Activated CD4-positive, alpha-beta T cell treated with anti-CD3 and anti-CD28 coated beads for 1 hour (primary cell): Measurements from ENCODE around the gene GIMAP1.

Experiments used
- DNase-seq: peaks from one replicate; pipeline ENCODE4 v3.0.0-alpha.2; 2020

GIMAP1 gene

GRCh38 chr7:150722431-150722931 lies 6.1 kb downstream of the GIMAP1 start:
- DNase-seq: no peak

DNA sequence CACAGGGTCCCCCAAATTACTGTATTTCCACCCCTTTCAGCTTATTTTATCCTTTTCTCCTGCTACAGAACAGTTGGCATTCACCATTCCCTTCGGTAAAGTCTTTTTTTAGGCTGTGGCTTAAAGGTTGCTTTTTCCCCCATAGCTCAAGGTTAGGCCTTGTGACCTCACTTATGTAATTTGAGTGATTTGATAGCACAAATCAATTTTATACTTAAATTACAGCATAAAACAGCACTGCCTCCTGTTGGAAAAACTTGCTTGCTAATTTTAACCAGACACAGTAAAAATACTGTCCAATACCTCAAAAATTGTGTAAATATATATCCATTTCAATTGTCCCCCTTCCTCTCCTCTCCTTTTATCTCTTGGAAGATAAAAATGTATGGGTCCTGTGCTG lies 7.1 kb downstream of the GIMAP1 start:
- no peak for DNase-seq

GRCh38 chr7:150727381-150727780 lies 11.0 kb downstream of the GIMAP1 start:
- DNase-seq: no peak

GRCh38 chr7:150728011-150728410 lies 11.6 kb downstream of the GIMAP1 start:
- DNase-seq: no peak

GRCh38 chr7:150728609-150729008 lies 12.2 kb downstream of the GIMAP1 start:
- DNase-seq: no peak

GRCh38 chr7:150731916-150732315 lies 15.5 kb downstream of the GIMAP1 start:
- DNase-seq: no peak

DNA sequence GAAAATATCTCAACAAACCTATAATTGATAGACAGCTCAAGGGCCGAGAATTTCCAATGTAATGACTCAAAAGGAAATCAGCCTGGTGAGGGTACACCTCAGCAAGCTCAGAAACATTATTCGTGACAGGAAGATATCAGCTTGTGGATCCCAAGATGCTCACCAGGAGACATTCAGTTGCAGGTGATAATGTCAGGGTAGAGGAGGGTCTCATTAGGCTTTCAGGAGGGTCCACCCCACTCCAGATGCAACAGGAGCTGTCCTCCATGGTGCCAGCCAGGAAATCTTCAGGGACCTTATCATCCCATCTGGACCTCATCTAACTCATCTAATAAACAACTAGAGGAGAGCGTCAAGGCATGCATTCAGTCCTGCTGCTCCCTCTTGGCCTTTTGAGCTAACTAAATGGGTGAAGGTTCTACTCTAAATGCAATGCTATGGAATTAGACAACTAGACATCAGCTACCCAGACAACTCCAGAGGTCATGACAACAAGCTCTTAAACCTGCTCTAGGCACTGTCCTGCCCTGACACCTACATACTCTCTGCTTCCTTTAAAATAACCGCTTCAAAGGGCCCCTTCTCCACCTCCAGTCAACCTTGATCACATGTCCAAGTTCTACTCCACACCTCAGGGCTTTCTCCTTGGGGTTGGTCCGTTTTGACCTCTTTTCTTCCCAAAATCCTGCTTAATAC lies 16.5 kb downstream of the GIMAP1 start:
- no peak for DNase-seq

DNA sequence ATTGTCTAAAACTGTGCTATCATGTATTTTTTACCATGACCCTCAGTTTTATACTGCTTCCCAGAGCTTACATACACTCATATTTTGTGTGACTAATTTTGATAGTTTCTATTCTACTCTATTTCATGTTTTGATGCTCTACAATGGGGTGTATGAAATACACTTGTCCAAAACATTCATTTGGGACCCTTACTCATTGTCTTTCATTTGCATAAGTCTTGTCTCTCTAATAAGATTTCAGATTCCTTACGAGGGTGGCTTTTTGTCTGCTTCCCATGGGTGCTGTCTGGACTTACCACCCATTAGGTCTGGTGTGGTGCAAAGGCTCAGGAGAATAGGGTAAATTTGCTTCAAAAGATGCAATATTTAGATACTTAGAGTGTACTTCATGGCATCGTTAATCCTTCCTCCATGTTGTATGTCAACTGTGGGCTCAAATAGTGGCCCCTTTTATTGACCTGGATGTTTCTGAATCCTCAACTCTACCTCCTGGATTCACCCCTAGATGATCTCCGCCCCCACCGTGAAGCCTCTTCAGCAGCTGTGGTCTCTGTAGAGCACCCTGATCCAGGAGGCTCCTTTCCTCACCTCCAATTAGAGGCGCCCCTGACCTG lies 17.2 kb downstream of the GIMAP1 start:
- DNase-seq: no peak

DNA sequence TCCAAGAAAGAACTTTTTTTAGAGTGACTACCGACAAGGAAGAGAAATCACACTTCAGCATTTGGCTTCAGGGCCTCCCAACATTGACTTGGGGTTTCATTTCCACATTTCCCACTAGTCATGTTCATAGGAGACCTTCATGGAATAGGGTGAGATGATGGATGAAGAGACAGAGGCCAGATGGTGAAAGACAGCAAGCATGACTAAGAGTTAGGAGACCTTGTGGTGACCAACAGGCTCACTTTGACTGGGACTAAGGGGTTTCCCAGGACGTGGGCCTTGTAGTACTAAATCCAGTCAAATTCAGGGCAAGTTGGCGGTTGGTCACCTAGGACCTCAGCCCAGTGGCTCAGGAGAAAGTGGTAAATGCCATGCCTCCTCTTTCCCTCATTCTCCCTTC lies 17.8 kb downstream of the GIMAP1 start:
- no peak for DNase-seq

GRCh38 chr7:150735596-150736358 lies 19.4 kb downstream of the GIMAP1 start:
- DNase-seq: no peak

- no peak for DNase-seq
Measured at GRCh38 chr7:150736864-150737263, 20.5 kb downstream of the GIMAP1 start.

DNA sequence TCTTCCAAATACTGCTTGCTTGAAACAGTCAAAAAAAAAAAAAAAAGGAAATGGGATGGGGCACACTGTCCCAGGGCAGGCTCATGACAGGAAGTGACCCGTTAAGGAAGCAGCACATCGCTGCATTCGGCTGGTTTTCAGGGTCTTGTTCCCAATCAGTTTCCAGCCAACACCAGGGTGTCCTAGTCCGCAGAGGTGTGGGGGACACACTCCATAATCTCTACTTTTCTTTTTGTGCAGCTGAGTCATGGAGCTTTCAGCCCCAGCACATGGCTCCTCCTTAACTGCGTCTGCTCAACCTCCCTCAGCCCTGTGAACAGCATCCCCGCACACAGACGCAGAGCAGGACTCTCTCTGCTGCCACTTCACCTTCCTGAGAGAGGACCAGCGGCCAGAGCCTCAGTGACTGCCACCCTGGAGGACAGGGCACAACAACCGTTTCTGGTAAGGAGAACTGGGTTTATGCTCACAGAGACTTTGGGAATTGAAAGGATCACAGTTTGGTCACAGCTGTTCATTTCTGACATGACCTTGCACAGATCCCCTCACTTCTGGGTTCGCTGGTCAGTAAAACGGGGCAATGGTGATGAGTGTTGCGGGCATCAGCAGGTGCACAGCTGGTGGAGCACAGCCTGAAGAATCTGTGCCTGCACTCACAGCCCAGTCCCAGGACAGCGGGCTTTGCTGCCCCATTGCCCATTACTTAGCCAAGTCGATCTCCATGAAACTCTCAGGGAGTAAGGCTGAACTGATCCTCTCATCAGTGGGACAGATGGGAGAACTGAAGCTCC lies 21.0 kb downstream of the GIMAP1 start, which contains the start of gene GIMAP5:
GIMAP5 (plus strand) TSS at position 154 of the 791 bp plus-strand sequence. CDS start 3,467 bp downstream, outside the sequence.
- peak; percentile 54 for DNase-seq

DNA sequence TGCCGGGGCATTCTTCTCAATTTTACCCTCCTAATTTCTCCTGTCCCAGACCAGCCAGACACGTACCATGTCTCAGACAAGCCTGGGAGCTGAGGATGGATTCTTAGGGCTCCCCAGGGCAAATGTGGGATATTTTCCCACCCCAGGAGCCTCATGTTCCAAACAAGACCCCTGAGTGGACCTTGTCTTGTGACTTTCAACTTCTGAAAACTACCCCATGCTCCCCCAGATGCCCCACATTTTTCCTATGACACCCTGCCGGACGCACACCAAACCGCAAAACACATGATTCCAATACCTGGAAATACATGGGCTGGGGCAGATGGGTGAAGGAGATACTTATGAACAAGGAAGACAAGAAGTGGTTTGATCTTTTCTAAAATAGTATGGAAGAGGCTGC lies 21.7 kb downstream of the GIMAP1 start:
- no peak for DNase-seq

DNA sequence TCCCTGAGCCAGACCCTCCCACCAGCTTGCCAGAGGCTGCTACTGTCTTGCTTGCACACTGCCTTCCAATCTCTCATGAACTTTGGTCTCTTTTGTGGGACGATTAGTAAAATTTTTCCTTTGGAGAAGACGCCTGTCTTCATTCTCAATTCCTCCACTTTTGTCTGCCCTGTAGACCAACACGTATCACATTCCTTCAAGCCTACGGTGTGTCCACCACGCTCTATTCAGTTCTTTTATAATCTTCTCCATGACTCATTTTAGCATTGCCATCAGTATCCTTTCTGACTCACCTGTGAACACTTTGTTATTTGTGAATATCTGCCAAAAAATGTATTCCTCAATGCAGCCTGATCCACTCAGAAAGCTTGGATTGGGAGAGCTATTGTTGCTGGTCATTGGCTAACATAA lies 22.2 kb downstream of the GIMAP1 start:
- no peak for DNase-seq

DNA sequence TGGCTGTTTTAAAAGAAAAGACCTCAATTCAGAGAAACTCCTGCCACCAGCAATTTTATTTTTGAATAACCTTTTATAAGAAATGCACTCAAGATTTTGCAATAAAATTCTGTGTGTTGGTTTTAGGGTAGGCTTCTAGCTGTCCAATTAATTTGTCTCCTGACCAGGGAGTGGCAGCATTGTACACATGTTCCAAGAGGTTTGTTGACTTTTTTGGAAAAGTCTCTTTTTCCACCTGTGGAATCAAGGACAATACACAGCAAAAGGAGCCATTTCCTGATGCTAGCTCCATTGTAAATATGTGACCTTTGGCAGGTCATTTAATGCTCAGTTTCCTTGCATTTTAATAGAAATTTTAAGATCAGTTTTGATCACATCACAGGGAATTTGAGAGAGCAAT lies 22.6 kb downstream of the GIMAP1 start:
- DNase-seq: no peak

DNA sequence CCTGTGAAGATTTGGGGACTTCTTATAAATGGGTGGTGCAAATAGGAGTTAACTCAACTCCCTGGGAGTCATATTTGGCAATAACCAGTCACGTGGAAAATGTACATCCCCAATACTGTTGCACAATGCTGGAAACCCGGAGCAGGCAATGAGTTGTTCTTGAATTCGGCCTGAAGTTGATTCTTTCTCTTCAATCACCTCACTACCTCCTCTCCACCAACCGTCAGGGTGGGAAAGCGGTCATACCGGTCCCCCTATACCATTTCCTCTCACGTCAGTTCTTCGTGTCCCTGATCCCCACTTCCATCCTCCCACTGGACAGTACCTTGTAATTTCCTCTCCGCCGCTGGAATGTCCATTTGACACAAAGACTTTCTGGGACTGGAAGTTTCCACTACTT lies 23.6 kb downstream of the GIMAP1 start:
- DNase-seq: no peak

- no peak for DNase-seq
Measured at GRCh38 chr7:150742286-150742968, 26.0 kb downstream of the GIMAP1 start.

- DNase-seq: no peak
Measured at GRCh38 chr7:150744041-150744656, 27.7 kb downstream of the GIMAP1 start.

GRCh38 chr7:150745086-150745485 lies 28.7 kb downstream of the GIMAP1 start:
- DNase-seq: no peak

- DNase-seq: no peak
Measured at GRCh38 chr7:150745876-150746275, 29.5 kb downstream of the GIMAP1 start.

DNA sequence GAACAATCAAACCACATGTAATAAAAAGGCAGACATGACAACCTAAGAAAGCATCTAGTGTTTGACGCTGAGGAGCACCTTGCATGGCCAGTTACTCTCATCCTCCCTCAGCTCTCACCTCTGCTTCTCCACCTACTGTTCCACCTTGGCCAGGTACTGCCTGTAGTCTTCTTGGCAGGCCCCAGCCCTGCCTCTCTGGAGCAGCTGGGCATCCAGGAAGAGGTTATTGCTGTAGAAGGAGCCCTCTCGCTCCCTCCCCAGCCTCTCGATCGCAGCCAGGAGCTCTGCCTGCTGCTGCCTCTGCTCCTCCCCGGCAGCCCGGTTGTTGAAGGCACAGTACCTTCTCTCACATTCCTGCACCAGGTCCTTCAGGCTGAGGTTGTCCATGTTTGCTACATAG lies 30.5 kb downstream of the GIMAP1 start:
- DNase-seq: no peak

GRCh38 chr7:150748376-150748775 lies 32.0 kb downstream of the GIMAP1 start:
- DNase-seq: no peak
